Right kidney (tissue), 1 donor: ENCODE results near the gene TROAP.
A peak's percentile ranks its signal among the peaks of the same experiment; 100 is the strongest.

ENCODE experiments used
- DNase-seq: peaks from one replicate; pipeline ENCODE4 v3.0.0-alpha.2; 2016

TROAP gene

DNA sequence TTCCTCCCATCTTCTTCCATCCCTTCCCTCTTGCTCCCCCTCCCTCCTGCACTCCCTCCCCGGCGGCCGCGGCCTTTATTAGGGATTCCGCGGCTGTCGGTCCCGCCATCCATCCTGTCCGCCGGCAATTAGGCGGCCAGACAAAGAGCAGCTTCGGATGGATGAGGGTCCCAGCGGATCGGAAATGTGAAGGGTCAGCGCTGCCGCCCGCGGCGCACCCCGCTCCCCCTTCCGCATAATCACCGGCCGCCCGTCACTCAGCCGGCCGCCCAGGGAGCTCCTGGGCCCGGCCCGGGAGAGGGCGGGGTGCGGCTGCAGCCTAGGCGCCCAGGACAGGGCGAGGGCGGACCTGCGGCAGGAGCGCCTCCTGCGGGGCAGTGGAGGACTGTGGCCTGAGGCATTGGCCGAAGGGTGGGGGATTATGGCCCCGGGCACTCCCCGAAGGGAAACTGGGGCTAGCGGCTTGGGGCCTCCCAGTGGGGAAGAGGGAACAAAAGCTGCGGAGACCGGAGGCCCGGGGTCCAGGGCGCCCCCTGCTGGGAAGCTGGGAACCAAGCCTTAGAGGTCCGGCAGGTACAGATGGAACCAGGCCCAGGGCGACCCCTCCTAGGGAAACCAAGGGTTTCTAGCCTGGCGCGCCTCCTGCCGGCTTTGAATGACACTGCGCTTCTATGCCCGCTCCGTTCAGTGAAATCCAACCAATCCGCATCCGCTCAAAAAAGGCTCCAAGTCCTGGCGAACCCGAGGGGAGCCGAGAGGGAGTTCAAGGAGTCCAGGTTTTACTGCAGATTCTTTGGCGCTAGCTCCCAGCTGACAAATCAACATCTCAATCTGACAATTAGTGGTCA is 19.2 kb downstream of the TROAP start:
- DNase-seq: peak; percentile 84

DNA sequence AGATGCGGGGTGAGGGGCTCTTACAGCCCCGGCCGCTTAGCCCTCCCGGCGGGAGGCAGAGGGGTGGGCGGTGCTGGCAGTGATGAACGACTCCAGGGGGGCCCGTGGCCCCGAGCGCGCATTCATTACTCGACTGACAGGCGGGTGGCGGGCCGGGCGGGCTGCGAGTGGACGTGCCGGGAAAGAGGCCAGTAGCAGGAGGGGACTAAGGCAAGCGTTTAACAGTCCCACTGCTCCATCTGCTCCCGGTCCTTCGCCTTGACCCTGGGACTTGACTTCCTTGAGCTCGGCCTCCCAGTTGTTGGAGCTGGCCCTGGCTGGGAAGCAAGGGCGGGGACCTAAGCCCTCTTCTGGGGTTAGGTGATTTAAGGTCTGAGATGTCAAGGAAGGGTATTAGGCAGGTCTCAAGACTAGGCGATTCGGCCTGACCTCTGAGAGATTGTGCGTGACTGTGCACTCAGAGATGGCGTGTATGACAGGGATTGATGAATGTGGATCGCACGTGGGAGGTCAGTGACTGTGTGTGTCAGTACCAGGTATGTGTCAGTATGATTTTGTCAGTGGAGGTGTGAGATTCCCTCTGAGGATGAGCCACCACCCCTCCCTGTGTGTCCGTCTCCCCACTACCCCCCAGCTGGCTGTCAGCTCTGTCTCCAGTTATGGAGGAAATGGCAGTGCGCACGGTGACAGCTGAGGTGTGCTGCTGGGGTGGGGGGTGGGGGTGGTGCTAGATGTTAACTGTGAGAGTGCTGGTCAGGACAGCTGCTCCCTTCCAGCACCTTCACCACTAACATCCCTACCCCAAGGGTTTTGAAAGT is 20.1 kb downstream of the TROAP start:
- DNase-seq: no peak

DNA sequence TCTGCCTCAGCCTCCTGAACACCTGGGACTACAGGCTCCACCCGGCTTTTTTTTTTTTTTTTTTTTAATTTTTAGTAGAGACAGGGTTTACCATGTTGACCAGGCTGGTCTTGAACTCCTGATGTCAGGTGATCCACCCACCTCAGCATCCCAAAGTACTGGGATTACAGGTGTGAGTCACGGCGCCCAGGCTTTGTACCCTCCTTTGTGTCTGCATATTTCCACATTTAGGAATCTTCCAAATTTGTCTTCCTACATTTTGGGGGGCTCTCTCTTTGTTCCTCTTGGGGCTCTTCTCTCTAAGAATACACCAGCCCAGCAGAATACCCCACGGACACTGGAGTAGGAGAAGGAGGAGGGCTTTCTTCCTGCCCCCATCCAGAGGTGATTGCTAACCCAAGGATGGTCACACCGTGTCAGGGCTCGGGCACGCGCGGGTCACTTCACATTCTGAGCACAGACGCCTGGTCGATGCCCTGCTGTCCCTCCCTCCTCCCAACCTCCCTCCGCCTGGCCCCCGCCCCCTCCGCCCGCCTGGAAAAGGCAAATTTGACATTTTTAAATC is 21.5 kb downstream of the TROAP start:
- DNase-seq: no peak

DNA sequence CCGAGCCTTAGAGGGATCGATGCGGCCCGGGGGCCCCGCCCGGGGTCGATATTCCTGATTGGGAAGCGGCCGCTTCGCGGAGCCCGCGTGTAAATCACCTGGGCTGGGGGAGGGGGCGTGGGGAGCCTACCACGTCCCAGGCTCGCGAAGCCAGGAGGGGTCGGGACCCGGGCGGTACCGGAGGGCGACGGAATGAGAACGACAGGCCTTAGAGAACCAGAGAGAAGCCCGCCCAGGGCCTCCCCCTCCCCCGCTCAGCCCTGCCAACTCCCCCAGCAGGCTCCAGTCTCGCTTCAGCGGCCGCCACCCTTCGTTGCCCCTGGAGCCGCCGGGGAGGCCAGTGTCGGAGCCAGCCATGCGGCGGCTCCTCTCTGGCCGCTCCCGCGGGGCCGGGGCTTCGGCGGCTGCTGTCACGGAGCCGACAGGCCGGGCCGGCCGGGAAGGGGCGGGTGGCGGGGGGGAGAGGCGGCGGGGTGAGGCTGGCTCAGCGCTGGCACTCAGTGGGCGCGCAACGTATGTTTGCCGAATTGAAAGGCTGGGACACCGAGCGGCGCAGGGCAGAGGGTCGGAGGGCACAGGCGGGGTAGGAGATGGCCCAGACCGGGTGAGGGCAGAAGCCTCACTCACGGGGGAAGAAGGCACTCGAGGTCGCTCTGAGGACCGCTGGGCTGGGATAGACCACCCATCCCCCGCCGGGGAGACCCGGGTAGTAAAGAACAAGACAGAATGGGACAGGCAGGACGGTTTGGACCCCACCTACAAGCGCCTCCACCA is 22.2 kb downstream of the TROAP start:
- DNase-seq: peak; percentile 75

DNA sequence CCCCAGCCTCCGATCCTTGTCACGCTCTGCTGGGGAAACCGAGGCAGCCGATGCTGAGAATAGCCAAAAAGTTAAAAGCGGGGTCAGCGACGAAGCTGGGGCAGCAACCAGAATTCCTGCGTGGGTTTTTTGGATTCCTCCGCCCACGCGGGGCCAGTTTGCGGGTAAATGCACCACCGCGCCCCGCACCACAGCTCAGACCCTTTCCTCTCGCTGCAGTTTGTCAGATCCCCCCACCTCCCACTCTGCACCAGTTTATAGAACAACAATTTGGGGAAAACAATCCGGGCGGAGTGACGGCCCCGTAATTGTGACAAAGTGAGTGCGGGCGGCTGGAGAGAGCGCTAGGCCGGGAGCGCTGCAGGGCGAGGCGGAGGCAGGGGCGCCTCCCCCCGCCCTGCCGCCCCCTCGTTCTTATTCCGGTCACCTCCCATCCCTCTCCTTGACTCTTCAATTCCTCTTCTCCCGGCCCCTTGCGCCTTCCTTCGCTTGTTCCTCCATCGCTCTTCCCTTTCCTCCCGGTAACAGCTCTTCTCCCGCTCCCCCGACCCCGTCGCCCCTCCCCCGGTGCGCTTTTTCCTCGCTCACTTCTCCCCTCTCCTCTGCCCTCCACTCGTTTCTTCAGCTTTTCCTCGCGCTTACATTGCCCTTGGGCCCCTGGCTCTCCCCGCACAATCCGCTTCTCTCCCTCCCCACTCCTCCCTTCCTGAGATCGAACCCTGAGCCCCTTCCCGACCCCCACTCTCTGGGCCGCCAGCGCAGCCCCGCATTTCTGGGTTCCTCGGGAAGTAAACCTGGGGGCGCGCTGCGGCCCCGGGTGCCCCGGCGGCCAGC is 23.0 kb downstream of the TROAP start:
- DNase-seq: peak; percentile 75

- DNase-seq: peak; percentile 81
Observed at GRCh38 chr12:49346659-49347310, 23.7 kb downstream of the TROAP start, which contains the start of gene DNAJC22. TSS of gene DNAJC22 (plus strand) at chr12:49346888. CDS start at chr12:49348873, 1,985 bp downstream.

DNA sequence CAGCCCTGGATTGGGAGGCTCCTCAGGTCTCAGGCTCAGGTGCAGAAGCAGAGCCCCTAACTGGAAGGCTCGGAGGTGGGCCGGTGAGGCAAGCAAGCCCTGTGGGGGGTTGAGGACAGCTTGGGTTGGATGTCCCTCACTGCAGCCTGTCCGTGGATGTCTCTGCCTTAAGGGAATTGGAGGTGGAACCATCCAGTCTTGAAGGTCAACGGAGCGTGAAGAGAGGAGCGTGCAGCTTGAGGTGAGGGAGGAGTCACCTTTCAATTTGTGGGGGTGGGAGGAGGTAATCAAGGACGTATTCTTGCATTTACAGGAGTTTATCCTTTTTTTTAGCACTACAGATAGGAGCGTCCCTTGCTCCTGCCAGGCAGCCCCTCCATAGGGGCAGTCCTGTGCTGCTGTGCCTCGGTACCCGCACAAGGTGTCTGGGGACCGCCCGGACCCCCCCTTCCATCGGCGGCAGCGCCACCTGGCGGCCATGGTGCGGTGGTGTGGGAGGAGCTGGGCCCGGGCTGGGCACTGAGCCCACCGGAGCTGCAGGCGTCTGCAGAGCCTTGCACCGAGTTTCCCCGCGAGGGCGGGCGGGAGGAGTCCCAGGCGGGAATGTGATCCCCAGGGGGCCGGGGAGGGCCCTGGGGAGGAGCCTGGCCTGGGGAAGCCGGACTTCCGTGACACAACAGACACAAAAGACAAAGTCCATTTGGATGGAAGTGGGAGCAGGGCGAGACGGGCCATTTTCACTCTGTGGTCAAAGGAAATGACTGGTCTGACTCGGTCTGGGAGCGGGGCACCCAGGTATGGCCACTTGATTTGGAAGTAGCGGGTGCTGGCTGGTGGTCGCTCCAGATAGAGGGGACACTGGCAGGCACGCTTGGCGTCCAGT is 24.5 kb downstream of the TROAP start:
- DNase-seq: peak; percentile 86

GRCh38 chr12:49348781-49349180 is 25.7 kb downstream of the TROAP start:
- no peak for DNase-seq

GRCh38 chr12:49349266-49349665 is 26.2 kb downstream of the TROAP start:
- DNase-seq: no peak

- no peak for DNase-seq
Observed at GRCh38 chr12:49352351-49352750, 29.3 kb downstream of the TROAP start.

DNA sequence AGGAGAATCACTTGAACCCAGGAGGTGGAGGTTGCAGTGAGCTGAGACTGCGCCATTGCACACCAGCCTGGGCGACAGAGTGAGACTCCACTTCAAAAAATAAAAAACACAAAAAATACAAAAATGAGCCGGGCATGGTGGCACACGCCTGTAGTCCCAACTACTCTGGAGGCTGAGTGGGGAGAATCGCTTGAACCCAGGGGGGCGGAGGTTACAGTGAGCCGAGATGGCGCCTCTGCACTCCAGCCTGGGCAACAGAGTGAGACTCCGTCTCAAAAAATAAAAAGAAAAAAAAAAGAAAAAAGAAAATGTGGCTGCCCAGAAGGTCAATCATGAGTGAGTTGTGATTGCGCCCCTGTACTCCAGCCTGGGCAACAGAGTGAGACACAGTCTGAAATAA is 32.9 kb downstream of the TROAP start:
- DNase-seq: no peak

GRCh38 chr12:49357103-49357678 is 34.1 kb downstream of the TROAP start:
- DNase-seq: no peak

DNA sequence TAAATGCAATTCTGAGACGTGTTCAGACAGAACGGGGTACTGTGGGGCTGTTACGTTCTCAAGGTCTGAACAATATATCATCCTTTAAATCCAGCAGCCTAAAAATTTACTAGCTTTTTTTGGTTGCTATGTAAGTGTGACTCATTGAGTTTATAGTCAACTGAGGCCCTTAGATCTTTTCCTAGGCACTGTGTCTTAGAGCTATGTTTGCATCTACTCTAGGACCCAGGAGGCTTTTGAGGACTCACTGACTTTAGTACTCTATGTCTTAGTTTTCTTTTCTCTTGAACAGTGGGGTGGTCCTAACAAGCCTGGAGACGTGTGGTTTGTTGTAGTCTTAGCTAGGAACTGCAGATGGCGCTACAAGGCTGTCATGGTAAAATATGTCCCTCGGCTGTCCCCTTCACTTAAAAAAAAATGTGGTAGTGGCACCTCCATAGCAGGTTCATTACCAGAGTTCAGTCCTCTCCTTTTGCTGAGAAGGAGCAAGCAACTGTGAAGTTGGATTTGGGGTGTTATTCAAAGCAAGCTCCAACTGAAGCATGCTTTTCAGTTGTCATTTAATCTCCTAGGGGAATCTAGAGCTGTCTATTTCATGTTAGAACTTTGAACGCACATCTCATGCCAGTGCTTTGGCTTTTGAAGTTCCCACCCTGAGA is 35.6 kb downstream of the TROAP start:
- DNase-seq: peak; percentile 56

GRCh38 chr12:49359671-49360070 is 36.6 kb downstream of the TROAP start:
- DNase-seq: no peak

DNA sequence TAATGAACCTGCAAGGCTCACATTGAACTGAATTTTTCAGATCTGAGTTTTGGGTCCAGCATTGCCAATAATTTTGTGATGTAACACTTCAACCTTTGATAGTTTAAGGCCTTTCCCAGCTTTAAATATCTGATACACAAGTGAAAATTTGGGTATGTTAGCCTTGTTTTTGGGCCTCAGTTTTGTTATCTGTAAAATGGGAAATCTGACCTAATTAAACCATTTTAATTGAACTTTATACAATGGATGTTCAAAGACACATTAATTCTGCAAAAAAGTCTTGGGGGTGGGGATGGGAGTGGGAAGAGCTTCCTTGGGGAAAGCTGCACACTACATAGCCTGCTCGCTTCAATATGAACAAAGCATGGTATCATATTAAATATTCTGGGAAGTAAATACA is 39.0 kb downstream of the TROAP start:
- no peak for DNase-seq

DNA sequence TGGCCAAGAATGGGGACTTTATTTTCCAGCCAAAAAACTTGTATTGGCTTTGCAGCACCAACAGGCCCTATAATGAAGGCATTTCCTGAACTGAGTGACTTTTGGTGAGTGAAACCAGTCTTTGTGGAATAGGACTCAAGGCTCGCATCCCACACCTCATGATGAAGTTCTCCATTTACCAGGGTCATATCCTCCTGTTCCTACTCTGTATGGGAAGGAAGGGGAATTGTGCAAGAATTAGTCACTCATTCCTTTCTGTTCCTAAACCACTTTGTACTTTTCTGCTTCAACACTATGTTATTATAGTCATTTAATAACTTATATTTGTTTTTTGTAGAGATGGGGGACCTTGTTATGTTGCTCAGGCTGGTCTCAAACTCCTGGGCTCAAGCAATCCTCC is 41.9 kb downstream of the TROAP start:
- DNase-seq: no peak

DNA sequence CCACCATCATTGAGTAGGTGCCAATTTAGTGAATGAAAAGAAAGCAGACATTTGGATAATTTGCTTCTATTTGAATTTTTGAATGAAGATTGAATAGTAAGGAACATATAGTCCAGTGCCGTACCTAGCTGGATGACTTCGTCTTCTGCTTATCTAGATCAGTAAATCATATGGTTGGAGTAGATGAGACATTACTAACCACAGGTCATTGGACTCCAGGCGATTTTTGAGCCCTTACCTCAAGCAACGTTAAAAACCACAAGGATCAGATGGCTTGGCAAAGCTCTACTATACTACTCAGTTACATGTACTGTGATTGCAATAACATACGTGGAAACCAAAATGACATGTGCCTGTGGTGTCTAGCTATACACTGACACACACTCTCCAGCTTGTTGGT is 42.5 kb downstream of the TROAP start:
- DNase-seq: no peak

DNA sequence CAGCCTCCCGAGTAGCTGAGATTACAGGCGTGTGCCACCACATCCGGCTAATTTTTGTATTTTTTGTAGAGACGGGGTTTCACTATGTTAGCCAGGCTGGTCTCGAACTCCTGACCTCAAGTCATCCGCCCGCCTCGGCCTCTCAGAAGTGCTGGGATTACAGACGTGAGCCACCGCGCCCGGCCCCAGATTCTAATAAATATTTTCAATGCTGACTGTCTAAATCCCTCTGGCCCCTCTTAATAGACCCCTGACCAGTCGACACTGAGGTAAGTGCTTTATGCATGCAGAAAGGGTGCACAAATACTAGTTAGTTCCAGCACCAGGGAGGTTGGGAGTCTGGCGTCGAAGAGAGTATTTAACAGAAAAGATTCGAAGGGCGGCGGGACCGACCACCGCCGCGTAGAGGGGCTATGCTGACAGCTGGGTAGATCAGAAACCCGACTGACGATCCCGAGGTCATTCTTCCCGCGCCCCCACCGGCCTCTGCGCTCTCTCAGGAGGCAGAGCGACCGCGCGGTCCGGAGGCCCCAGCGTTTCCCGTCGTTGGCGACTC is 43.1 kb downstream of the TROAP start:
- no peak for DNase-seq
